GM19397 (cell line): ENCODE results near the gene ARHGAP28.

Experiments
- ATAC-seq: cut with Tn5 transposase; IDR thresholded peaks from one replicate; pipeline ENCODE4 v1.9.1; 2021; ENCODE audit warnings: mild to moderate bottlenecking, moderate library complexity; ENCODE audit not compliant: unreplicated experiment

ARHGAP28 gene

DNA sequence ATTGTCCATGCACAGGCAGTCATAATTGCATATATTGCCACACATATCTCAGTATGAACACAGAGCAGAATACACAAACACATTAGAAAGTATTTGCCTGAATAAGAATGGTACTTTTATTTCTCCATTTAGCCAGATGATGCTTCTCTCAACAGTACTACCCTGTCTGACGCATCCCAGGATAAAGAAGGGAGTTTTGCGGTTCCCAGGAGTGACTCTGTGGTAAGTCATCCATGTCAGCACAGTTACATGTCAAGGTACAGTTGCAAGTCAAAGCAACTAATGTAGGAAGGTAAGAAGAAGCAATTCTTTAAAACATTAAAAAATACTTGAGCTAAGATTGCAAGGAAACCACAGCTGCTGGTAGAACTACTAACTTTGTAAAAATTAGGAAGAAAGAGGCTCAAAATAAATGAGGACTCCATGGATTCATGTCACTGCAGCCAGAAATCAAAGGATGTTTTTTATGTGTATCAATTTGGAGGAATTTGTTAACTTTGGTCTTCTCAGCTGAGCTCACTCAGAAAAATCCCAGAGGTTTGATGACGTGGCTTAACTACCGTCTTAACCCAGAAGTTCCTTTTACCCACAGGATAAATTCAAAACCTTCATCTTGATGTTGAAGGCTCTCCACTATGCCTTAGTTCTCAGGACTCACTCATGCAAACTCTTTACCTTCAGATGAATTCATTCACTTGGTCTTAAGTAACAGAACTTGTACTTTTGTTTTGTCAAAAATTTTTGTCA lies 130.3 kb downstream of the ARHGAP28 start:
- ATAC-seq, result no peak

DNA sequence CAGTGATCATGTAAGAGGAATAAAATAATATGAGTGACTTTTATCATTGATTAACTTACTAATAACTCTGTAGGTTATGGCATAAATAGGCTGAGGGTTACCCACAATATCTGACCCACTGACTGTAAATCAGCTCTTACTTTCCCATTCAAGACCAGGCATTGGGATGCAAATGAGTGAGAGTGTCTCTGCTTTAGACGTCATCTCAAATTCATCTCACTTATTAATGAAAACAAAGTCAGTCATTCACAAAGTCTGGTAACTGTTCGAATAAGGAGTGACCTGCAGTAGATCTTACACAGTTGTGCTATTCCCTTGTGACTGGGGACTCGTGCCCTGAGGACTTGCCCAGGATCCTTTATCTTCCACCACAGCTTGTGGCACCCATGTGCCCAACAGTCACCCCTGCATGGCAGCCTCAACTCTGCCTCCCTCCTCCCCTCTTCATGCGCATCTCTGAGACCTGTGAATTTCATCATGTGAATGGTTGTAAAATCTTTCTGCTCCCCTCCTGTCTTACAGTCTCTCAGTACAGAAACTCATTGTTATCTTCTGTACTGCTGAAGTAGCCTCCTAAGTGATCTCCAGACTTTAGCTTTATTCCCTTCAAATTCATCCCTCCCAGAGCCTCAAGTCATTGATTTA lies 131.4 kb downstream of the ARHGAP28 start:
- ATAC-seq, result no peak

DNA sequence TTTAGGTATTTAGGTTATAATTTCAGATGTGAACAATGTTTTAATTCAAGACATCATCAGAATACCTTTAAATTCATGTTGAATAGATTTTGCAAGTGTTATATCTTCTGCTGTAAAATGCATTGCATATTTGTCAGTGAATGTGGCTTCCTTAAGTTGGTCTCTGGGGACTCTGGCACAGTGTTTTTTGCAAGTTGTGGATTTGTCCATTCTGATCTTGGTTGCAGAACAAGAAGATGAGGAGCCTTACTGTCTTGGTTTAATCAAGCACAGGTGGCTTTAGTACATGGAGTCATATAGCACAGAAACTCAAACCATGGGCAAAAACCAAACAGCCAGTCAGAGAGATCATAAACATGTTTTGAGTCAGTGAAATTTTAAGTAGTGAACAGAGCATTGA lies 135.7 kb downstream of the ARHGAP28 start:
- no peak for ATAC-seq

DNA sequence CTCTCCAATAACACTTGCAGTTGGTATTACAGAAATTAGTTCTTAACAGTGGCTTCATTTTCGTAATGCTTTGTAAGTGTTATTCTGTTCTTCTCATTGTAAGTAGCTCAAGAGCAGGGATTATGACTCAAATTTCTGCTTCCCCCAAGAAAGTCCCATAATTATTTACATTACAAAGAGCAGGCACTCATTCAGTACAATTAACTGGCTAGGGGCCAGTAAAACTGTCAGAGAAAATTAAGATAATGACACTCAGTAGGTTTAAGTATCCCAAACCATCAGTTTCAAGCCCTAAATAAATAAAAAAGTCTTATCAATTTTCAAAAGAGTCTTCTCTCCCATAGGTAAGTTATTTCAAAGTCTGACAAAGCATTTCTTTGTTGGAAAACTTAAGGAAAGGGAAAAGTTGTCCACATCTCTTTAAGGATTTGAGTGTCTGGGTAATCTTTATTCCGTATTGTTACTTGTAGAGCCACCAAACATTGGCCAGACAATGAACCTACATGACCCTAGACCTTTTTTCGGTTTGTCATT lies 137.1 kb downstream of the ARHGAP28 start:
- ATAC-seq, result no peak

DNA sequence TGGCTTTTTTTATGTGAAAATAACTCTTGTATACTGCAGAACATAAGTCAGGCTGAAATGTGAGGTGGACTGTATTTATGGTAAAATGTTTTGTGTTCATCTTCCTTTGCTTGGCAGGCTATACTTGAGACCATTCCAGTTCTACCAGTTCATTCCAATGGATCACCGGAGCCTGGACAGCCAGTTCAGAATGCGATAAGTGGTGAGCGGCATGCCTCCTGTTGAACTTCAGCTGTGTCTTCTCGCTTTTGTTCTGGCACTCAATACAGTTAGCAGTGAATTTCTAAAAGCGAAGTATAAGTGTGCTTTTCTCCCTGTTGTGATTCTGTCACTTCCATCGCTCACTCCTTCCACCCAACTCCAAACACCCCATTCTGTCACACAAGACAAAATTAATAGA lies 138.5 kb downstream of the ARHGAP28 start:
- no peak for ATAC-seq

DNA sequence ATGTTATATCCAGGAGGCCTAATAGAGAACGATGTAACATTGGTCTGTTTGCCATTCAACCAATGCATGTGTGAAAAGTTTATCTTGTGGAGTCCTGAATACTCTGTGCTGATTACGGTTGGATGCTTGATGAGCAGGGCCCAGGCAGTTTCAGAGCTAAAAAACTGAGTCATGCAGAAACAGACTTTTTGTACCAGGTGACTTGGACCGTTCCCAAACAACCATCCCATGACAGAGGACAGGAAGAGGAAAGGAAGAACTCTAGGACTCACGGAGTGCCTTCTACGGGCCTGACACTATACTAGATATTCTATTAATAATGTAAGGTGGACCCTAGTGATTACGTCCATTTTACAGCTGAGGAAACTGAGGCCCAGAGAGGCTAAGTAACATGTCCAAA lies 142.1 kb downstream of the ARHGAP28 start:
- no peak for ATAC-seq

DNA sequence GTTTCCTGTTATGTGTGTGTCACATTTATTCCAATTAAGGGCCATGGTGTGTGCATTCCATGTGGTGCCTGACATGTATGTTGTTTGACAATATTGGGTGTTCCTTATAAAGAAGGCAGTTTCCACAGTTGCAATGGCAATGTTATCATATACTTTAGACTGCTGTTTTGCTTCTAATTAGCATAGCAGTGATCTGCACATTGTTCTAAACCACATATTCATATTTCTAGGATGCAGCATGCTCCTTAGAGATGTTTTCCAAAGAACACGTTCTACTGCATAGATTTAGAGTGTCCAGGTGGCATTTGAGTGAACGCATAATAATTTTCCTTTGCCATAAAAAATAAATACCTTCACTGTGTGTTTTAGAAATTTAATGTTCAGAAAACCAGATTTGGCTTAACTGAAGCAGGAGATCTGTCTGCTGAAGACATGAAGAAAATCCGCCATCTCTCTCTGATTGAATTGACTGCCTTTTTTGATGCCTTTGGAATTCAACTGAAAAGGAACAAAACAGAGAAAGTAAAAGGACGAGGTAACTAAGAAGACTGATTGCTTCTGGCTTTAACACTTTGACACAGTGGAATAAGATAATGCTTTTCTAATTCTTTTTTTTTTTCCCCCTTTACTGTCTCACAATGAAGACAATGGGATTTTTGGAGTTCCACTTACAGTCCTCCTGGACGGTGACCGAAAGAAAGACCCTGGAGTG lies 143.7 kb downstream of the ARHGAP28 start:
- no peak for ATAC-seq

DNA sequence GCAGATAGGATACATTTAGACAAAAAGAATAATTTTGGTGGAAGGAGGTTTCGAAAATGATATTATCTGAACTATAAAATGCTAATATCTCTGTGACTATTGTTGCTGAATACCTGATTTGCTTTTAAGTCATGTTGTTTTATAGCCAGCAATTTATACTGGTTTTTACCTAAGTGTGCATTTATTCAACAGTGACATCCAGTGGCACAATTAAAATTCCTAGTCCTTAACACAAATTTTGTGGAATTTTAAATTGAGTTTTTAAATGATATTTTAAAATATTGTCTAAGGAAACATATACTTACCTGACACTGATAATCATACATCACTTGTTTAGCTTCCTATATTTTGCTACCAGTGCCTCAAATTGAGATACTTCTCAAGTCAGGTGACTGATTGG lies 144.8 kb downstream of the ARHGAP28 start:
- no peak for ATAC-seq

DNA sequence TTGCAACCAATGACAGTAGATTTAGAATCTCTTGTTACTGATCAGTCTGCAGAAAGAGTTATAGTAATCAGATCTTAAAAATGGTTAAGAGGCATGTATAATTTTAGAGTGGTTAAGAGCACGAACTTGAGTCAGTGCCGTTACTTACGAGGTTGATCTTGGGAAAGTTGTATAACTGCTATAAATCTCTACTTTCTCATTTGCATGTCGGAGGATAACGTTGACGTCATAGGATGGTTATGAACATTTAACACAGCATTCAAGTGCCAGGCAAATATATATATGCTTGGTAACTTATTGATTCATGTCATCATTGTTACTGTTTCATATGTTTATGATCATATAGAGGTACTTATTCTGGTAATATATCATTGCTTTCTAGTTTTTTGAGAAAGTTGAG lies 146.2 kb downstream of the ARHGAP28 start:
- ATAC-seq, result no peak

DNA sequence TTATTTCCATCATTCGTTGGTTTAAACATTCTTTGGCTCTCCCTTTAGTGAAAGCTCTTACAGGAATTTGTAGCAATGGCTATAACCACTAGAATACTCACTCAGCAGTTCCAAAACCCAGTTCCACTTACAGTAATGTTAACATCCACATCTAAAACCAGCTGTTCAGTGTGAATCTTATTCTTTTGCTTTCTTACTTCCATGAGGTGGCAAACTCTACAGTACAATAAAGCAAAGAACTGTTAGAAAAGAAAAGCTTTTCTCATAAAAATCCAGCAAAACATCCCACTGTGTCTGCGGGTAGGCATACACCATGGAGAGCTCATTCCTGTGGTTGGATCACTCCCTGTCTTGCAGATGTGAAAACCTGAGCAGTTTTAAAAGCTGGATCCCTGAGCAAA lies 147.1 kb downstream of the ARHGAP28 start:
- ATAC-seq, result no peak

DNA sequence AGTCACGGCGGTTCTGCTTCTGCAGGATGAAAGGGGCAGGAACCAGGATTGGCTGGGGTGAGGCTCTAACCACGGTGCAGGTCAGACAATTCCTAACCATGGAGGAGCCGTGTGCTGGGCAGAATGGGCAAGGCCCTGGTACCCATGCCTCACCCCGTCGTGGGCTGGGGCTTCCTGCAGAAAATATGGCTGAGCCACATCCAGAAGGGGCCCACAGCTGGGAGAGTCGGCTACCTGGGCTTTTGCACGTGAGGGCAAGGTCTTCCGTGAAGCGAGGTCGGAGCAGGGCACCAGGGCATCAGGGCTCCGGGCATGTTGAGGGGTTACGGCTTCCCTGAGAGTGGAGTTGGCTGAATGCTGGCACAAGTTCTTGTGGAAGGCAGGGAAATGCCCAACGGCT lies 147.8 kb downstream of the ARHGAP28 start:
- no peak for ATAC-seq

DNA sequence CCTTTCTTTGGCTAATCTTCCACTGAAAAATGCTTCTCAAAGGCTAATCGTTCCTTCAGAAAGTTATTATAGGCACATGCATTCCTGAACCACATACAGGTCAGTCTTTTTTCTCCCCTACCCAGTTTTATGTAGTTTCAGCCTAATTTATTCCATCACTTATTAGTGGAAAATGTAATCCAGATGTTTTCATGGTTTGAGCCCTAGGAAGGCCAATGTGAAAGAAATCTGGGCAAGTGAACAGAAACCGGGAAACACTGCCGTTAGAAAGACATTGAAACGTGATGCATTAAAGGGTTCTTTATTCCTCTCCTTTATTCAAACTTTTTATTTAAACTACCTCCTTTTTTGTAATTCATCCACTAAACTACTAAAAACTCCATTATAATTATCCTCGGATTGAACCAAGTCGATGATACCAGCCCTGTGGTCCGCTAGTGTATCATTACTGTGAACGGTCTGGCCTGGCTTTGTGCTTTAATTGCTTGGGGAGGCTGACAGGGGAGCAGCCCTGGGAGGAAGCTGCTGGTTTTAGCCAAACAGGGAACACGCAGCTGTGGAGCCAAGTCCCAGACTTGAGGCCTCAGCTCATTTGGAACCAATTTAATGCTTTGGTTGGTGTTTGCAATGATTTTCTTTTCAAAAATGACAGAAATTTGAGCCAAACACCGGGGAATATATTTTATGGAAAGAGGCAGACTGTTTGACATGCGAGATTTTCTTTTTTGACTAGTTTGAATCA lies 149.2 kb downstream of the ARHGAP28 start:
- ATAC-seq, result no peak

DNA sequence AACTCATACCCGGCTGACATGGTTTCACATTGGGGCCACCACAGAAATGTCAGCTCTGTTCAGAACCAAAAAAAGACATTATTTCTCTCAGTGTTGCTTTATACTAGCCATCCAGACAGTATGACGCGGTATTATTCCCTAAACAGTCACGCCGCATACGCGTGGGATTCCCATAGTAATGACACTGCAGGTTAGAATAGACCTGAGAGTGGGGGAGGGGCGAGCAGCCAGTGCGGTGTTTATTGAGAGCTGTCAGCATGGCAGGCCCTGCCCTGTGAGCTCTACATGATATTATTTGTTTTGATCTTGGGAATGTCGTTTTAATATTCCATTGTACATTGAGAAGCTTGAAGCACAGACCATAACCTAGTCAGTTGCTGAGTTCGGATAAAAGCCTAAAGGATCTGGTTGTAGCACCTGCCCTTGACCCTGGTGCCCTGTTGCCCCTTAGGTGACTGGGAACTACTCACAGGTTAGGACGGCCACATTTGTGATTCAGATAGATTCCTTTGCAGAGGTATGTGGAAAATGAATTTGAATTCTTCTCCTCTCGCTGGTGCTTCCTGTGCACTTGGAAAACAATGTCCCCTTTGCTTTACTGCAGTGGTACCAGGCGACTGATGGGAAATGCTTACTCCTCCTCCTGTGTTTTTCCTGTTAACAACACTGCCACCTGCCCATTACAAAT lies 150.1 kb downstream of the ARHGAP28 start:
- ATAC-seq, result no peak

DNA sequence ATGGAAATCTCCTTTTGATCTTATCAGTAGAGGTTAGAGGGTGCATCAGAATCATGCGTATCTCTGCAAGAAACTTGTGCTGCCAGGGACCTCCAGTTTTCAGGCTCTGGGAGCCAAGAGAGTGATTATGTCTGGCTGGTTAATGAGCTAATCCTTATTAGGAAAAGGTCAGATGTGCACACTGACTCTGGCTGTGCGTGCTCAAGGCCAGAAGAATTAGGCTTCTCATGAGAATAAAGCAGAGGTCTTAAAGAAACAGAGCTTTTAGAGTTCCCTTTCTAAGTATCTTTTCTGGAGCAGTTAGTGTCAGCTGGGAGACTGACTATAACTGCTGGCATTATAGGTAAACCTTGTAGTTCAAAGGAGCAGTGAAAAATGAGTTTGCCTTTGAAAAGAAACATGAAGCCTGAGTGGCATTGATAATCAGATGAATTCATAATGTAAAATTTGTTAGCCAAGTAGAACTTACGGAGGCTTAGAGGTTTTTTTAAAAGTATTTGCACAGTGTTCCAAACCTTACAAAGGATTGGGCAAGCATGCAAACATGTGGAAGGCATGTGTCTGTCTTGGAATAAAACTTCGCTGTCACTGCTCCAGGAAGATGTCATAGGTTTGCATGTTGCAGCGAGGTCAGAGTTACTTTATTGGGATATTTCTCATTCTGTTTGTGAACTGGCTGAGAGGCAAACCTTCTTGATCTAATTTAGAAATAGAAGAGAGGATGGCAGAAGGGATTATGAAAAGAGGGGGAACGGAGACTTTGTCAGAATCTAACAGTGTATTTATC lies 151.7 kb downstream of the ARHGAP28 start:
- ATAC-seq, result no peak

DNA sequence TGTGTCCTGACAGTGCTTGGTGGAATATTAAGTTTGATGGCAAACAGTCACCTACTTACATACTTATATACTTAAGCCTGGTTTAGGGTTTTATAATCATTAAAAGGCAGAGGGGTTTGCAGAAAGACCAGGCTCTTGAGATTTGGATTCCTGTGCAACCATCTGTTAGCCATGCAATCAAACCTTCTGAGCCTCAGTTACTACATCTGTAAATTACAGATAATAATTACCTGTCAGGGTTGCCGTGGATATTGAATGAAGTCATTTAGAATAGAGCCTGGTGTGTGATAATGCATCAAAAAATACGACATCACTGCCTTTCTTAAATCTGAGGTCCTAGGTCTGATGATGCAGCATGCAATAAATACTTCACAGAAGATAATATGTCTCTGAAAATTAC lies 152.9 kb downstream of the ARHGAP28 start:
- ATAC-seq, result no peak

DNA sequence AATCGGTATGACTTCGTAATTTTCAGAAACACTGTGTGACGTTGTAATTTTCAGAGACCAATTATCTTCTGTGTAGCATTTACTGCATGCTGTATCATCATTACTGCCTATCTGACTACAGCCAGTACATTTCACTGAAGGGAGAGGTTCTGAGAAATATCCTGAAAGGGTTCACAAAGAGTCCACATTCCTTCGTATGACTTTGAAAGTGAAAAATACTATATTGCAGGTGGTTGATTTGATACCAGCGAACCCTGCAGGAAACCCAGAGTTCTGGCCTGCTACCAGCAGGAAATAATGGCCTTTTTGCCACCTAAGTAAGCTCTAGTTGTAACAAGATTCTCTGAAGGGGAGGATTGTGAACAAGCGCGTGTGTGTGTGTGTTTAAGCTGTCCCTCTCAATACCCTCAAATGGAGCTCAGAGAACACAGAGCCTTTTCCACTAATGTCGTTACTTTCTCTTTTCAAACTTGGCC lies 155.5 kb downstream of the ARHGAP28 start:
- no peak for ATAC-seq

DNA sequence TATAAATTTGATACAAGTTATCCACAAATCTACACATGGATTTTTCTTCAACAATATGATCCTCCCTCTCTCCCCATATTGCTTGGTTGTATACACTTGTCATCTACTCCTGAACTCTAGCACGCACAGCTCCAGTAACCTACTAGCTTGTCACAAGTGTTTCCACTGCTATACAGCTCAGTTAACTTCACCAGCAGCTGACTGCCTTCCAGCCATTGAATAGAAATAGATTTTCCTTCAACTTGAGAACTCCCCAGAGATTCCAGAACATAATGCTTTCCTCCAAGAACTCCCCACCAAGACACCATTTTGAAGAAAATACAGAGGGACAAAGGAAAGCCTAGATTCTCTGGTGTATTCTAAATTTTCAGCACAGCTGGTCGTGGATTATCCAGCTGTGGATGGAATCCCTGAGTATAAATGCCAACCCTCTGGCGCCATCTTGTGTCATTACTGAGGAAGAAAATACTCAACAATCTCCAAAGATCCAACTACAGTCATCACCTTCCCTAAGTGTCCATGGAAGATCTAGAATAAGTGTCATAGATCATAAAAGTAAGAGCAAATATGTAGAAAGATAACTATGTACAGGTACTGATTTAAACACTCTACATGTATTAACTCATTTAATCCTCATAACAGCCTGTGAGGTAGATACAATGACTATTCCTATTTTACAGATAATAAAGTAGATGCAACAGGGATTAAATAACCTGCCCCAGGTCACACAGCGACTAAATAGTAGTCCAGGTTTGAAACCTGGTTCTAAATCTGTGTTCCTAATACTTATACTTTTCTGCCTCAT lies 156.7 kb downstream of the ARHGAP28 start:
- ATAC-seq, result no peak

DNA sequence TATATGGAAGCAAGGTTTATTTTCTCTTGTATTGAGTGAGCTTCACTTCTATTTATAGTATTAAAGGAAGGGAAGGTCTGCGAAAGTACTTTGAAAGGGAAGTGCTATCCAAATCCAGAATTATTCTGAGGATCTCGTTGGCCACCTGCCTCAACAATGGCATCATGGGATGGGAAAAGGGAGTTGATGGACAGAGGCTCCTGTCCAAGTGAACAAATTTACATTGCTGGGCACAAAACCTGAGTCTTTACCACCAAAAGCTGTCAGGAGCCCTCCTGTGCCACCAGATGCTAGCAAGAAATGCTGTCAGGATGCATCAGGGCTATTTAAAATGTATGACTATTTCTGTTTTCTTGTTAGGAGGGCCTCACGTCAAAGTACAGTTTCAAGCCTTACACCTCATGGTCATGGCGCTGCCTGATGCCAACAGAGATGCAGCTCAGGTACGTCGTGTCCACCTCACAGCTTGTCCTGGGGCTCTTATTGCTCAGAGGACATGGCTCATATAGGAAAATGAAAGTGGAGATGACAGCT lies 157.3 kb downstream of the ARHGAP28 start:
- no peak for ATAC-seq

DNA sequence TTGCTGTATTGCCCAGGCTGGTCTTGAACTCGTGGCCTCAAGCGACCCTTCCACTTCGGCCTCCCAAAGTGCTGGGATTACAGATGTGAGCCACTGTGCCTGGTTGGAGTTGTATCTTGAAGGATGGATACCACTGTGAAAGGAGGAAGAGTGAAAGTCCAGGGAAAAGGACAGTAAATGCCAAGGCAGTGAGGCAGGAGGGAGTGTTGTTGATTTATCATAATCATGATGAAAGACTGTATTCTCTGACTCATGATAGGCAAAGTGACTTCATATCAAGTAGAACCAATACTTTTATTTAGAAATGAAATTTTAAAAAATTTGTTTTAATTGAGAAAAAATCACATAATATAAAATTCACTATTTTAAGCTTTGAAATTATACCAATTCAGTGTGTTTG lies 162.3 kb downstream of the ARHGAP28 start:
- ATAC-seq, result no peak
